HG02970 (cell line): ENCODE measurements around the gene IL23R.
"Not testable (repeated sequence)": the region's sequence is repeated elsewhere in the genome, so short reads cannot be mapped to it uniquely, and the experiment has no call there.

Experiments used
- ATAC-seq: cut with Tn5 transposase; IDR thresholded peaks from one replicate; pipeline ENCODE4 v1.9.1; 2021; ENCODE audit warnings: mild to moderate bottlenecking, moderate library complexity, moderate number of reproducible peaks; ENCODE audit not compliant: unreplicated experiment, low FRiP score

Gene IL23R

GRCh38 chr1:67147973-67148372, 18.3 kb upstream of the IL23R start:
- not testable (repeated sequence) for ATAC-seq

DNA sequence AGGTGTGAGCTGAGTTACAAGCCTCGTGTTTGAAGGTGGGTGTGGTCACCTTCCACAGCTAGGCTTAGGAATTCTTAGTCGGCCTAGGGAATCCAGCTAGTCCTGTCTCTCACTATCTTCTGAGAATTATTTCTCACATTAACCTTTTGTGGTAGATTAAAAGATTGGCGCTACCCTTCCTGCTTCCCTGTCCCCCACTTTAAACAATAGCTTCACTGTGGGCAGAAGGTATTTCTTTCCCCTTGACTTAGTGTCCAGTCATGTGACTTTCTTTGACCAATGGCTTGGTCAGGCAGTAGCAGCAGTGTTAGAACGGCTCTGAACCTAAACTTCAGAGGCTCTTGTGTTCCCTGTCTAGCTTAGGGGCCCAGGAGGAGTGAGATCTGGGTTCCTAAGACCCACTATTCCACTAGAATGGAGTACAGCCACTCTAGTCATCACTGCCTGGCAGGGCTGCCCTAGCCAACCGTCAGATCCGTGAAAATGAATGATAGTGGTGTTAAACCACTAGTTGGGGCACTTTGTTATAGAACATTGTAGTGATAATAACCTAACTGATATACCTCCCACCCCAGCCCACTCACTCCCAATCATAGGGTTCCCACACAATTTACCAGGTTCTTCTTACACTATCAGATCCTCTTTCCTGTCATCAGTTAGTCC, 17.6 kb upstream of the IL23R start:
- ATAC-seq, result peak; percentile 13

DNA sequence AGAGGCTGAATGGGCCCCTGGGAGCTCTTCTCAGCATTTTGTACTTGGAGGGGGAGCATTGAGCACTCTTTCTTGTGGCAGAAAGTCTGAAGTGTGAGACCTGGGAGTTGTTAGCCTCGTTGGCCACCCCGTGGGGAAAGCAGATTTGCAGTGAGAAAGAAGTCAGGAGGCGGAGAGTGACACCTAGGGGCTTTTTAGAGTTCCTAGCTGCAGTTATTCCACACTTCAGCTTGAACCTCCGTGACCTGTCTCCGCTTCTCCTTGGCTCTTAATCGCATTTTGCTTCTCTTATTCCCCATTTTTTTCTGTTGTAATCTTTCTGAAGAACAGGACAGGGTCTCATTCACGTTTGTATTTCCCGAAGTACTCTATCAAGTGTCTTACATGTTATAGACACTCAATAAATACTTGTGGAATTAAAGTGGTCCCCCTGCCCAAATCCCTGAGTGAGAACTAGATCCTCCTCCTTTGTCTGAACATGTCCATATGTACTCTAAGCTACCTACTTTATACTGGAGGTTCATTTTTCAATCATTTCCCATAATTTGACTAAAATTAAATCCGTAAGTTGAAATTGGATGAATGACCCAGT, 17.0 kb upstream of the IL23R start:
- ATAC-seq, result peak; percentile 67

GRCh38 chr1:67150931-67151330, 15.3 kb upstream of the IL23R start:
- ATAC-seq, result no peak

DNA sequence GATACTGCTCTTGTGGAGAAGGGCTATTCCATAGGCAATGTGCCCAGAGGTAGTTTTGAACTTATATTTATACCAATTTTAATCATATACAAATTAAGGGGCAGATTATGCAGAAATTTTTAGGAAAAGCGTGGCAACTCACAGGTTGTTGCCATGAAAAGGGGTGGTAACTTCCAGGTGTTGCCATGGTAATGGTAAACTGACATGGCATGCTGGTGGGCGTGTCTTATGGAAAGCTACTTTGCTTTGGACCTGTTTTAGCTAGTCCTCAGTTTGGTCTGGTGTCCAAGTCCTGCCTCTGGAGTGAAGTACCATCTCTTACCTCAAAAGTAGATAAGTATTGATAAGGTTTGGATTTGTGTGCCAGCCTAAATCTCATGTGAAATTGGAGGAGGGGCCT, 7.9 kb upstream of the IL23R start:
- no peak for ATAC-seq

DNA sequence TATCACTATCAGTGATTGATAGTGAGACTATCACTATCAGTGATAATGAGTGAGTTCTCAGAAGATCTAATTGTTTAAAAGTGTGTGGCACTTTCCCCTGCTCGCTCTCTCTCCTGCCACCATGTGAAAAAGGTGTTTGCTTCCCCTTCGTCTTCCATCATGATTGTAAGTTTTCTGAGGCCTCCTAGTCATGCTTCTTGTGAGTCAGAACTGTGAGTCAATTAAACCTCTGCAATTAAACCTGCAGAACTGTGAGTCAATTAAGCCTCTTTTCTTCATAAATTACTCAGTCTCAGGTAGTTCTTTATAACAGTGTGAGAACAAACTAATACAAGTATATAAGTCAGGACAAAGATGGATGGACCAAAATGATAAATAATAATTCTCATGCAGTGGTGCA, 7.0 kb upstream of the IL23R start:
- ATAC-seq, result no peak

DNA sequence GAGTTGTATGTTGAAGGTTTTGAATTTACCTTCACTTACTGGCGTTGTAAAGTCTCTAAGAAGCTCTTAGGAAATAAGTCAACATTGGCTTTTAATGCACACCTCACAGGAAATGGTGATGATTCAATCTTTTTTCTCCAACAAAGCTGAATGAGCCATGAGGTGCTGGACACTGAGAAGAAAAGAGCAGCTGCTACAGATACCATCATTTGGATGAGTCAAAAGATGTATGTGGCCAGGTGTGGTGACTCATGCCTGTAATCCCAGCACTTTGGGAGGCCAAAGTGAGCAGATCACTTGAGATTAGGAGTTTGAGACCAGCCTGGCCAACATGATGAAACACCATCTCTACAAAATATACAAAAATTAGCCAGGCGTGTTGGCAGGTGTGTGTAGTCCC, 3.3 kb upstream of the IL23R start:
- ATAC-seq, result no peak

GRCh38 chr1:67165468-67166041, 699 bp upstream of the IL23R start:
- no peak for ATAC-seq

DNA sequence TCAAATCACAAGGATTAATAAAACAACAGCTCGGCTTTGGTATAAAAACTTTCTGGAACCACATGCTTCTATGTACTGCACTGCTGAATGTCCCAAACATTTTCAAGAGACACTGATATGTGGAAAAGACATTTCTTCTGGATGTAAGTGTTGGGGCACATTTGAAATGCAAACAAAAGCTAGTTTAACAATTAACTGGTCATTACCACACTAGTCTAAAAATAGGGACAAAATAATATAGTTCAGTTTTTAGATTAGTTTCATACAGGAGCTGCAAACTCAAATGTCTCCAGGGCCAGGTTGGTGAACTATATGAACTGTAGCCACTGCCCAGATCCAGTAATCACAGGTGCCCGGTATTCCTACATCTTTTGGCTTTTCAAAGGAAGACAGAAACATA, 3.2 kb downstream of the IL23R start:
- ATAC-seq, result no peak

GRCh38 chr1:67169932-67170331, 3.7 kb downstream of the IL23R start:
- ATAC-seq, result no peak

DNA sequence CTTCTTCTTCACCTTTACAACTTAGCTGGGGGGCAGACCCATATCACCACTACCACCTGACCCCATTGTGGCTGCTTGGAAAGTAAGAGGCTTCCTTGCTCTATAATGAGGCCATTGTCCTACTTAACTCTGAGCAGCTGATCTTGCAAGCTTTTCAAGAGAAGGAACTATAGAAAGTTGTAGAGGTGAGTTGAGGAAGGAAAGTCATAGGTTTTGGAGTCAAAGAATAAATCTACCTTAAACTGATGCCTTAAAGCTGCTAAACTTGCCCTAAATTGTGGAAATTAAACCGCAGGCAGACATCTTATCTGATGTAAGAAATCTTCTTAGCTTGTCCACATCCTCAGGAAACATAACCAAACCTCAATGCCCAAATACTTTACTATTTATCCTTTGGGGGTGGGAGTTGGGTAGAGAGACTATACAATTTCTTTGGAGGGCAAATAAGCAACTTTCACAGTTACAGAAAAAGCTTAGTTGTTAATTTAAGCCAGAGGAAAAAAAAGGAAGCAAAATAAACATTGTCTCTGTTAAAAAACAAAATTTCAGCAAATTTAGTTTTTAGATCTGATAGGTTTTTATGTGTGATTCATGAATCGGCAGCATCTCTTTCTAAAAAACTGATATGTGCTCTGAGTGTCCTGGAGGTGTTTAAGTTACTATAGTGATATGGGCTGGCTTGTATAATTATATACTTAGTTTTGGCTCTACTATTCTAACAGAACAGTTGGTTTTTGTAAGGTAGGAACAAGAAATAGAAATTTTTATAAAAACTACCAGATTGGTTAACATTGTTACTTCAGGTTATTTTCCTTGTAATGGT, 4.7 kb downstream of the IL23R start:
- no peak for ATAC-seq

- no peak for ATAC-seq
Measured at GRCh38 chr1:67171574-67171955, 5.3 kb downstream of the IL23R start.

- no peak for ATAC-seq
Measured at GRCh38 chr1:67171978-67172377, 5.7 kb downstream of the IL23R start.

GRCh38 chr1:67173988-67174387, 7.7 kb downstream of the IL23R start:
- no peak for ATAC-seq

GRCh38 chr1:67174716-67175284, 8.5 kb downstream of the IL23R start:
- no peak for ATAC-seq

GRCh38 chr1:67175530-67176087, 9.4 kb downstream of the IL23R start:
- ATAC-seq, result no peak

DNA sequence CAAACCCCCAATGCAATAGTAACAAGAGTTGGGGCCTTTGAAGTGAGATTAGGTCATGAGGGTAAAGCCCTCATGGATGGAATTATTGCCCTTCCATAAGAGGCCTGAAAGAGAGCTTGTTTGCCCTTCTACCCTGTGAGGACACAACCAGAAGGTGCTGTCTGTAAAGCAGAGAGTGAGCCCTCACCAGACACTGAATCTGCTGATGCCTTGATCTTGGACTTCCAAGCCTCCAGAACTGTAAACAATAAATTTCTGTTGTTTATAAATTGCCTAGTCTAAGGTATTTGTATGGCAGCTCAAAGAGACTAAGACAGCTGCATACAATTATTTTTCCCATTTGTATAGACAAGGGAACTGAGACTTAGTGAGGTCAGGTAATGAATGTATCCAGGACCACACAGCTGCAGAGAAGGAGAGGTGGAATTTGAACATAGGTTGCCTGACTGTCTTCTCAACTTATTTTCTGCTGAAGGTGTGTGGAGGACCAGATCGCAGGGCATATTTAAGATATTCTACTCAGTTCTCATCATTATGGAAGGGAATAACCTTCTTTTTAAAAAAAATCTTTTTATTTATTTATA, 18.7 kb downstream of the IL23R start:
- no peak for ATAC-seq

DNA sequence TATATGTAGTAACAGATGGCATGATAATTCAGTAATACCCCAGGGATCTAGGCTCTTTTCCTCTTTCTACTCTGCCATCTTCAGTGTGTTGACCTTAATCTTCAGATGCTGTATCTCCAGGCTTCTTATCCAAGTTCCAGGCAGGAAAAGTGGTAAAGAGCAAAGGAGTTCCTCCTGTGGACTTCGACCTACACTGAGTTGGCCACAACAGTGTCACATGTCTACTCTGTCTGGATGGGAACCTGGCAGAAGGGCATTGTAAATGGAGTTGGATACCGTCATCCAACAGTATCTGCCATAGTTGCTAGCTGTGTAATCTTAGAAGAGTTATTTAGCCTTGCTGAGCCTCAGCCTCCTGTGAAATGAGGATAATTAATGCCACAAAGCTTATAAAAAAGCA, 21.9 kb downstream of the IL23R start:
- no peak for ATAC-seq

- no peak for ATAC-seq
Measured at GRCh38 chr1:67189953-67190352, 23.7 kb downstream of the IL23R start.

- ATAC-seq, result no peak
Measured at GRCh38 chr1:67190410-67190809, 24.2 kb downstream of the IL23R start.
